Neutrophil (primary cell): Measurements from ENCODE around the gene ICAM2.
"Not testable (repeated sequence)": the region's sequence is repeated elsewhere in the genome, so short reads cannot be mapped to it uniquely, and the experiment has no call there.

Experiments
- H3K27ac ChIP-seq: fragments of 200-600 bp; sonication (generic); 2 replicates; pipeline ENCODE4 v1.5.1; 2016; ENCODE audit warnings: mild to moderate bottlenecking, moderate library complexity
- H3K27me3 ChIP-seq: fragments of 200-600 bp; sonication (generic); 2 replicates; pipeline ENCODE4 v1.6.0; 2016; ENCODE audit warnings: mild to moderate bottlenecking
- H3K36me3 ChIP-seq: fragments of 200-600 bp; sonication (generic); 2 replicates; pipeline ENCODE4 v1.5.1; 2017
- H3K4me1 ChIP-seq, 2 experiments: fragments of 200-600 bp in 1 of 2; sonication (generic) in 1 of 2; 1 replicate in 1 of 2; 2 replicates in 1 of 2; pipeline versions ENCODE4 v1.5.1 to v1.6.1; 2013 to 2016; ENCODE audit warnings: low read depth in 1 of 2, low read length in 1 of 2, mild to moderate bottlenecking in 1 of 2, moderate library complexity in 1 of 2; ENCODE audit not compliant: control insufficient read depth in 1 of 2, insufficient read depth in 1 of 2
- H3K4me3 ChIP-seq, 2 experiments: fragments of 200-600 bp in 1 of 2; sonication (generic) in 1 of 2; 1 replicate in 1 of 2; 2 replicates in 1 of 2; pipeline ENCODE4 v1.5.1; 2013 to 2016; ENCODE audit warnings: low read depth in 1 of 2, low read length in 1 of 2, mild to moderate bottlenecking in 1 of 2, moderate library complexity in 1 of 2
- H3K9me3 ChIP-seq: fragments of 200-600 bp; sonication (generic); 2 replicates; pipeline ENCODE4 v1.5.1; 2016
- CTCF ChIP-seq: fragments of 200-600 bp; sonication (generic); IDR thresholded peaks from 2 replicates; pipeline ENCODE4 v1.5.1; 2016; ENCODE audit warnings: antibody characterized with exemption

ICAM2 gene

GRCh38 chr17:64008830-64009229 is 11.6 kb downstream of the ICAM2 start:
- TF ChIP-seq CTCF = no peak
- H3K9me3 ChIP-seq = no peaks in the 10 kb centered on the region
- H3K4me1 ChIP-seq = peaks cover 7 to 8% of the 10 kb centered on the region in 2 experiments
- no peak overlapping the region for H3K27ac ChIP-seq
- no peaks in the 10 kb centered on the region for H3K27me3 ChIP-seq
- no peaks in the 10 kb centered on the region for H3K36me3 ChIP-seq
- H3K4me3 ChIP-seq = no peak overlapping the region

GRCh38 chr17:64008346-64008745 is 12.1 kb downstream of the ICAM2 start:
- TF ChIP-seq CTCF = no peak
- Histone ChIP-seq H3K27ac (no peak overlapping the region), H3K4me1 (peaks cover 7 to 8% of the 10 kb centered on the region in 2 experiments), H3K27me3 (no peaks in the 10 kb centered on the region), H3K9me3 (no peaks in the 10 kb centered on the region), H3K4me3 (no peak overlapping the region), H3K36me3 (no peaks in the 10 kb centered on the region)

GRCh38 chr17:64007838-64008282 is 12.6 kb downstream of the ICAM2 start:
- Histone ChIP-seq H3K27ac (no peak overlapping the region), H3K4me3 (no peak overlapping the region), H3K27me3 (no peaks in the 10 kb centered on the region), H3K36me3 (no peaks in the 10 kb centered on the region), H3K4me1 (peaks cover 7 to 8% of the 10 kb centered on the region in 2 experiments), H3K9me3 (no peaks in the 10 kb centered on the region)
- TF ChIP-seq CTCF = no peak

- H3K27me3 ChIP-seq, H3K4me3 ChIP-seq, H3K27ac ChIP-seq, H3K4me1 ChIP-seq, H3K36me3 ChIP-seq, H3K9me3 ChIP-seq: not testable (repeated sequence)
These were observed 13.2 kb downstream of the ICAM2 start for GRCh38 chr17:64007089-64007837.

- peaks cover 7 to 8% of the 10 kb centered on the region in 2 experiments for H3K4me1 ChIP-seq
- H3K9me3 ChIP-seq = no peaks in the 10 kb centered on the region
- H3K4me3 ChIP-seq = no peak overlapping the region
- no peaks in the 10 kb centered on the region for H3K27me3 ChIP-seq
- no peaks in the 10 kb centered on the region for H3K36me3 ChIP-seq
- H3K27ac ChIP-seq = no peak overlapping the region
- TF ChIP-seq CTCF = no peak
These were observed 13.9 kb downstream of the ICAM2 start for GRCh38 chr17:64006361-64007088.

- Histone ChIP-seq H3K27ac (no peak overlapping the region), H3K27me3 (peaks cover 6% of the 10 kb centered on the region), H3K4me3 (no peak overlapping the region), H3K36me3 (no peaks in the 10 kb centered on the region), H3K9me3 (no peaks in the 10 kb centered on the region), H3K4me1 (peaks cover 7 to 8% of the 10 kb centered on the region in 2 experiments)
- TF ChIP-seq CTCF = no peak
These were observed 14.7 kb downstream of the ICAM2 start for GRCh38 chr17:64005734-64006167.
